Endodermal cell (in vitro differentiated cells): ENCODE results near the gene TRPM3. TPM values are rescaled to one million over a fixed set of nuclear protein-coding genes. Genes with fewer than 3 reads are reported as not detected.

Experiments
- DNase-seq: peaks from one replicate; pipeline ENCODE4 v3.0.0-alpha.2; 2017
- H3K27ac ChIP-seq: 2 replicates; pipeline ENCODE4 v1.5.1; 2013; ENCODE audit warnings: mild to moderate bottlenecking, low read depth, low read length, moderate library complexity
- H3K27me3 ChIP-seq: 2 replicates; pipeline ENCODE4 v1.6.1; 2013; ENCODE audit warnings: mild to moderate bottlenecking, low read length, moderate library complexity; ENCODE audit not compliant: insufficient read depth, control insufficient read depth, poor library complexity, severe bottlenecking
- H3K36me3 ChIP-seq: 2 replicates; pipeline ENCODE4 v1.7.0; 2013; ENCODE audit warnings: mild to moderate bottlenecking, low read length, moderate library complexity; ENCODE audit not compliant: control insufficient read depth, insufficient read depth
- H3K4me1 ChIP-seq: one replicate; pipeline ENCODE4 v1.7.0; 2013; ENCODE audit warnings: low read length; ENCODE audit not compliant: control insufficient read depth, insufficient read depth
- H3K4me3 ChIP-seq: 2 replicates; pipeline ENCODE4 v1.5.1; 2013; ENCODE audit warnings: mild to moderate bottlenecking, low read length, moderate library complexity
- H3K9ac ChIP-seq: 2 replicates; pipeline ENCODE4 v1.6.1; 2013; ENCODE audit warnings: mild to moderate bottlenecking, low read length, moderate library complexity; ENCODE audit not compliant: poor library complexity, severe bottlenecking; ENCODE audit errors: extremely low read depth
- H3K9me3 ChIP-seq: 2 replicates; pipeline ENCODE4 v1.6.1; 2013; ENCODE audit warnings: mild to moderate bottlenecking, low read length, moderate library complexity; ENCODE audit not compliant: control insufficient read depth
- H3K27ac Mint-ChIP-seq: 2 replicates; pipeline ENCODE4 v1.8.0; 2020; ENCODE audit warnings: mixed read lengths
- H3K27me3 Mint-ChIP-seq: 2 replicates; pipeline ENCODE4 v1.8.0; 2021; ENCODE audit warnings: mild to moderate bottlenecking, mixed read lengths; ENCODE audit not compliant: insufficient read depth
- H3K36me3 Mint-ChIP-seq: 2 replicates; pipeline ENCODE4 v1.8.0; 2020; ENCODE audit warnings: low read depth, mixed read lengths
- H3K4me1 Mint-ChIP-seq: 2 replicates; pipeline ENCODE4 v1.8.0; 2020; ENCODE audit warnings: mixed read lengths
- H3K4me3 Mint-ChIP-seq: 2 replicates; pipeline ENCODE4 v1.8.0; 2020; ENCODE audit warnings: mild to moderate bottlenecking, moderate library complexity, mixed read lengths
- H3K9me3 Mint-ChIP-seq: 2 replicates; pipeline ENCODE4 v1.8.0; 2020; ENCODE audit warnings: mild to moderate bottlenecking, mixed read lengths
- WGBS, 2 experiments: methylation state at CpG; one replicate each; pipeline versions ENCODE4 v1.1.5 to v1.1.7; 2013; ENCODE audit warnings: missing lambda C conversion rate in 2 of 2, mixed read lengths in 1 of 2; ENCODE audit not compliant: insufficient coverage in 1 of 2, insufficient read length in 1 of 2; 5-methylcytosine and 5-hydroxymethylcytosine counted together
- total RNA-seq, 2 donors: library from RNA; stranded (reverse); fragmentation: NEBNext Ultra II Directional in 1 of 2; extraction: Animal tissue kit (Norgen Biotek cat#: 25700) in 1 of 2; gene quantifications; 2 replicates in 1 of 2; 3 replicates in 1 of 2; pipeline ENCODE4 v1.2.1, GENCODE V29; 2021
- TF ChIP-seq, protein P1 (sequence below): fragments of 200-600 bp; sonication (generic); conservative IDR thresholded peaks from 2 replicates; pipeline ENCODE4 v1.5.0; 2021; ENCODE audit warnings: antibody characterized with exemption, mild to moderate bottlenecking

The TRPM3 gene
- total RNA-seq, 2 donors from 2014 or later = 1.8 to 2.5 TPM

DNA sequence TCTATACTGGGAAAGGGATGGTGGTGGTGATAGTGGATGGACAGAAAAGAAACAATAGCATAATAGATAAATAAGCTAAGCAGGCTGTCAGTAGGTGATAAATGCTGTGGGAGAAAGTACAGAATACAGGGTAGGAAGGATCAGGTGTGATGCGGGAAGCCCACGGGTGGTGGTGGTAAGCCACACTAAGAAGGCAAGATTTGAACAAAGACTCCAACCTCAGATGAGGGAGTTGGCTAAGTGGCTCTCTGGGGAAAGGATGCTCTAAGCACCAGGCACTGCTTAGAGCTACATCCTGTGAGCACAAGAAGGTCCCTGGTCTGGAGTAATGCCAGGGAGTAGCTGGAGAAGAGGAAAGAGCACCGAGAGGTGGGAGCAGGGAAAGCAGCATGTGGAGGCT lies 555.4 kb downstream of the TRPM3 start:
- Histone ChIP-seq H3K27me3 (no peaks in the 10 kb centered on the region), H3K9me3 (no peaks in the 10 kb centered on the region), H3K9ac (no peak overlapping the region), H3K36me3 (no peaks in the 10 kb centered on the region), H3K27ac (no peak overlapping the region), H3K4me1 (peaks cover 4% of the 10 kb centered on the region), H3K4me3 (no peak overlapping the region)
- 93 to 95% methylated on average over 3 of the region's 3 CpGs for WGBS, 2 experiments
- DNase-seq = no peak
- Mint-ChIP-seq H3K27ac (no peak overlapping the region), H3K4me3 (no peak overlapping the region), H3K9me3 (no peaks in the 10 kb centered on the region), H3K27me3 (peaks cover 2% of the 10 kb centered on the region), H3K36me3 (no peaks in the 10 kb centered on the region), H3K4me1 (peaks cover 24% of the 10 kb centered on the region)
- TF ChIP-seq, protein P1, sequence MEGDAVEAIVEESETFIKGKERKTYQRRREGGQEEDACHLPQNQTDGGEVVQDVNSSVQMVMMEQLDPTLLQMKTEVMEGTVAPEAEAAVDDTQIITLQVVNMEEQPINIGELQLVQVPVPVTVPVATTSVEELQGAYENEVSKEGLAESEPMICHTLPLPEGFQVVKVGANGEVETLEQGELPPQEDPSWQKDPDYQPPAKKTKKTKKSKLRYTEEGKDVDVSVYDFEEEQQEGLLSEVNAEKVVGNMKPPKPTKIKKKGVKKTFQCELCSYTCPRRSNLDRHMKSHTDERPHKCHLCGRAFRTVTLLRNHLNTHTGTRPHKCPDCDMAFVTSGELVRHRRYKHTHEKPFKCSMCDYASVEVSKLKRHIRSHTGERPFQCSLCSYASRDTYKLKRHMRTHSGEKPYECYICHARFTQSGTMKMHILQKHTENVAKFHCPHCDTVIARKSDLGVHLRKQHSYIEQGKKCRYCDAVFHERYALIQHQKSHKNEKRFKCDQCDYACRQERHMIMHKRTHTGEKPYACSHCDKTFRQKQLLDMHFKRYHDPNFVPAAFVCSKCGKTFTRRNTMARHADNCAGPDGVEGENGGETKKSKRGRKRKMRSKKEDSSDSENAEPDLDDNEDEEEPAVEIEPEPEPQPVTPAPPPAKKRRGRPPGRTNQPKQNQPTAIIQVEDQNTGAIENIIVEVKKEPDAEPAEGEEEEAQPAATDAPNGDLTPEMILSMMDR = no peak

DNA sequence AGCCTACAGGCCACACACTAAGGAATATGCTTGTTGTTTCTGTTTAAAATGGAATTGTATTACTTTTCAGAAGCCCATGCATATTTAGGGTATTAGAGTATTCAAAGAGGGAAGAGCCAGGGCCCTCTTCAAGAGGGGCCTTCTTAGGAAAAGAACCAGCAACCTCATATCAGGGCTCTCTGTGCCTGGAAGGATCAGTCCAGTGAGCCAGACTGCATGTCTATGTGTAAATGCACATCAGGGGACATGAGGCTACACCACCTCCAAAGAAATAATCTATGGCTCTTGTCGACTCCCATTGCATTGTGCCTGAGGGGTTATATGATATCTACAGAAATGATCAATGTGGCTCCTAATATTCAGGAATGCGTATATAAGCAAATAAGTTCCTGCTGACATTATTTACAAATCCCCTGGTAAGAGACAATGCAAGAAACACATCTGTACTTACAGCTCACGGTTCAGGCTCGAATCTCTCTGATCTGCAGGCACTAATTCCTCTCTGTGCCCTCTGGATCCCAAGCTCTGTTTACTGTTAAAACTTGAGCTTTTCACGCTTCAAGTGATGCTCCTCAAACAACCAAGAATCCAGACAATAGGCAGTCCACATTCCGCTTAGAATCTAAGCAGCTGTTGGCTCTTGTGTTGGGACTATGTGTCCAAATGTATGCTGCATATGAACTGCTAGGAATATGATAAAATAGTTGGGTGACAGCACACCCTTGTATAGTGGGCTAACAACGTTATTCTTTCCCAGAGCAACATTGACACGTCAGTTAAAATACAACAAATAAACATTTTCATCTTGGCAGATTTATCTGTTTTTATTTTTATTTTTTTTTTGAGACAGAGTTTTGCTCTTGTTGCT lies 556.7 kb downstream of the TRPM3 start:
- no peaks in the 10 kb centered on the region for H3K36me3 Mint-ChIP-seq
- H3K27ac Mint-ChIP-seq = no peak overlapping the region
- Histone ChIP-seq H3K27ac (no peak overlapping the region), H3K27me3 (no peaks in the 10 kb centered on the region), H3K9ac (no peak overlapping the region), H3K9me3 (no peaks in the 10 kb centered on the region), H3K36me3 (no peaks in the 10 kb centered on the region), H3K4me1 (peaks cover 4% of the 10 kb centered on the region), H3K4me3 (no peak overlapping the region)
- no peak for DNase-seq
- WGBS, 2 experiments = 92 to 94% methylated on average over 5 to 7 of the region's 8 CpGs
- peaks cover 2% of the 10 kb centered on the region for H3K27me3 Mint-ChIP-seq
- TF ChIP-seq, protein P1 = no peak
- H3K4me3 Mint-ChIP-seq = no peak overlapping the region
- H3K9me3 Mint-ChIP-seq = no peaks in the 10 kb centered on the region
- H3K4me1 Mint-ChIP-seq = peaks cover 24% of the 10 kb centered on the region

- Mint-ChIP-seq H3K36me3 (no peaks in the 10 kb centered on the region), H3K27me3 (peaks cover 2% of the 10 kb centered on the region), H3K27ac (no peak overlapping the region), H3K9me3 (no peaks in the 10 kb centered on the region), H3K4me1 (peaks cover 24% of the 10 kb centered on the region), H3K4me3 (no peak overlapping the region)
- no peak for DNase-seq
- TF ChIP-seq, protein P1 = no peak
- 84 to 91% methylated on average over 5 of the region's 5 CpGs for WGBS, 2 experiments
- H3K27me3 ChIP-seq = no peaks in the 10 kb centered on the region
- H3K4me3 ChIP-seq = no peak overlapping the region
- no peaks in the 10 kb centered on the region for H3K9me3 ChIP-seq
- H3K4me1 ChIP-seq = peaks cover 4% of the 10 kb centered on the region
- H3K9ac ChIP-seq = no peak overlapping the region
- H3K27ac ChIP-seq = no peak overlapping the region
- H3K36me3 ChIP-seq = no peaks in the 10 kb centered on the region
Measured at GRCh38 chr9:70563431-70564204, 557.8 kb downstream of the TRPM3 start.
